GM12891 (cell line): ENCODE results near the gene PRKCI.
"Not testable (repeated sequence)": the region's sequence is repeated elsewhere in the genome, so short reads cannot be mapped to it uniquely, and the experiment has no call there.

Experiments used
- DNase-seq: peaks from one replicate; pipeline ENCODE4 v3.0.0; 2011; ENCODE audit warnings: low spot score; ENCODE audit not compliant: insufficient read length
- FAIRE-seq: peaks from 2 replicates; lab custom pipeline; 2011; peaks lifted over from hg19 to GRCh38; lab: Jason Lieb, UNC
- PAX5 ChIP-seq: IDR thresholded peaks from 2 replicates; pipeline ENCODE4 v1.6.1; 2011; ENCODE audit warnings: low read length, moderate library complexity, mild to moderate bottlenecking; ENCODE audit not compliant: insufficient read depth, severe bottlenecking
- POLR2A ChIP-seq: IDR thresholded peaks from 2 replicates; pipeline ENCODE4 v1.6.1; 2011; ENCODE audit warnings: low read depth, low read length, control low read depth
- POLR2AphosphoS5 ChIP-seq: IDR thresholded peaks from 2 replicates; pipeline ENCODE4 v1.6.1; 2011; ENCODE audit warnings: low read depth, low read length, control low read depth
- POU2F2 ChIP-seq: IDR thresholded peaks from 2 replicates; pipeline ENCODE4 v1.6.1; 2011; ENCODE audit warnings: low read depth, mild to moderate bottlenecking, control low read depth, low read length, moderate library complexity
- SPI1 ChIP-seq: IDR thresholded peaks from 2 replicates; pipeline ENCODE4 v1.6.1; 2011; ENCODE audit warnings: low read depth, low read length, control low read depth
- TAF1 ChIP-seq: IDR thresholded peaks from 2 replicates; pipeline ENCODE4 v1.6.1; 2011; ENCODE audit warnings: low read depth, low read length, control low read depth

PRKCI gene

GRCh38 chr3:170338690-170339340 lies 116.6 kb downstream of the PRKCI start:
- DNase-seq (no peak), FAIRE-seq (no peak)
- TF ChIP-seq POLR2A (no peak), TAF1 (no peak), POU2F2 (no peak), SPI1 (no peak), POLR2AphosphoS5 (no peak), PAX5 (no peak)

- not testable (repeated sequence) for DNase-seq, FAIRE-seq
Observed at GRCh38 chr3:170342273-170342672, 120.0 kb downstream of the PRKCI start.

GRCh38 chr3:170343859-170344258 lies 121.6 kb downstream of the PRKCI start:
- not testable (repeated sequence) for FAIRE-seq

GRCh38 chr3:170344971-170345370 lies 122.7 kb downstream of the PRKCI start:
- TF ChIP-seq POLR2A (no peak), SPI1 (no peak), POLR2AphosphoS5 (no peak), POU2F2 (no peak), PAX5 (no peak), TAF1 (no peak)
- DNase-seq = no peak

More at GRCh38 chr3:170343859-170344258, 121.6 kb downstream of the PRKCI start:
- DNase-seq = not testable (repeated sequence)

GRCh38 chr3:170346481-170347392 lies 124.5 kb downstream of the PRKCI start:
- DNase-seq (no peak), FAIRE-seq (no peak)
- TF ChIP-seq POU2F2 (no peak), POLR2AphosphoS5 (no peak), SPI1 (no peak), PAX5 (peak; percentile 69)

More at GRCh38 chr3:170344971-170345370, 122.7 kb downstream of the PRKCI start:
- FAIRE-seq = no peak

GRCh38 chr3:170350515-170351413 lies 128.5 kb downstream of the PRKCI start:
- peak; percentile 38 for FAIRE-seq
- DNase-seq = no peak
- no peak for TF ChIP-seq SPI1
- no peak for TF ChIP-seq POLR2A
- no peak for TF ChIP-seq TAF1
- TF ChIP-seq POLR2AphosphoS5 = no peak
- TF ChIP-seq POU2F2 = no peak
- TF ChIP-seq PAX5 = peak; percentile 42

- FAIRE-seq = peak; percentile 75
Observed at GRCh38 chr3:170352936-170353335, 130.7 kb downstream of the PRKCI start.

GRCh38 chr3:170353485-170353884 lies 131.3 kb downstream of the PRKCI start:
- TF ChIP-seq TAF1 (no peak), PAX5 (no peak), SPI1 (no peak), POU2F2 (no peak), POLR2AphosphoS5 (no peak), POLR2A (no peak)
- DNase-seq (no peak), FAIRE-seq (no peak)

More at GRCh38 chr3:170352936-170353335, 130.7 kb downstream of the PRKCI start:
- no peak for DNase-seq
- TF ChIP-seq POLR2AphosphoS5 (no peak), SPI1 (peak; percentile 58), POLR2A (no peak), PAX5 (no peak)

- FAIRE-seq = no peak
- TF ChIP-seq POU2F2 (no peak), PAX5 (no peak), TAF1 (no peak), POLR2AphosphoS5 (no peak)
Observed at GRCh38 chr3:170354760-170355159, 132.5 kb downstream of the PRKCI start.

More at GRCh38 chr3:170354760-170355159, 132.5 kb downstream of the PRKCI start:
- no peak for DNase-seq
